ENCODE data around the gene CD2AP. TPM values are rescaled to one million over a fixed set of nuclear protein-coding genes. Genes with fewer than 3 reads are reported as not detected.

Gene CD2AP
- total and polyA plus RNA-seq, 10 donors = 7.2 to 41.9 (median 31.9) TPM

- Histone ChIP-seq H3K9me3 (no peaks in the 10 kb centered on the region), H3K27me3 (replicated peaks in 1 of 7) (no peaks in the 10 kb centered on the region), H3K36me3 (no peaks in the 10 kb centered on the region), H3K27ac (no peak overlapping the region), H3K4me1 (peaks cover 0 to 72% (median 19%) of the 10 kb centered on the region in 6 donors), H3K4me3 (no peak overlapping the region)
- DNase-seq = no peak
- intact Hi-C loops (cut with DNase I; ENCODE audit: low total_unique reads) = no loop called here
- no peak for TF ChIP-seq POLR2AphosphoS5 (IDR thresholded peaks at IDR 0.05)
- TF ChIP-seq, protein P1, sequence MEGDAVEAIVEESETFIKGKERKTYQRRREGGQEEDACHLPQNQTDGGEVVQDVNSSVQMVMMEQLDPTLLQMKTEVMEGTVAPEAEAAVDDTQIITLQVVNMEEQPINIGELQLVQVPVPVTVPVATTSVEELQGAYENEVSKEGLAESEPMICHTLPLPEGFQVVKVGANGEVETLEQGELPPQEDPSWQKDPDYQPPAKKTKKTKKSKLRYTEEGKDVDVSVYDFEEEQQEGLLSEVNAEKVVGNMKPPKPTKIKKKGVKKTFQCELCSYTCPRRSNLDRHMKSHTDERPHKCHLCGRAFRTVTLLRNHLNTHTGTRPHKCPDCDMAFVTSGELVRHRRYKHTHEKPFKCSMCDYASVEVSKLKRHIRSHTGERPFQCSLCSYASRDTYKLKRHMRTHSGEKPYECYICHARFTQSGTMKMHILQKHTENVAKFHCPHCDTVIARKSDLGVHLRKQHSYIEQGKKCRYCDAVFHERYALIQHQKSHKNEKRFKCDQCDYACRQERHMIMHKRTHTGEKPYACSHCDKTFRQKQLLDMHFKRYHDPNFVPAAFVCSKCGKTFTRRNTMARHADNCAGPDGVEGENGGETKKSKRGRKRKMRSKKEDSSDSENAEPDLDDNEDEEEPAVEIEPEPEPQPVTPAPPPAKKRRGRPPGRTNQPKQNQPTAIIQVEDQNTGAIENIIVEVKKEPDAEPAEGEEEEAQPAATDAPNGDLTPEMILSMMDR (IDR thresholded peaks at IDR 0.05 in 8 of 11, conservative IDR thresholded peaks at IDR 0.05 in 3 of 11) = no peak
- TF ChIP-seq POLR2A (IDR thresholded peaks at IDR 0.05) = no peak
- WGBS, 5 donors = 38 to 75% (median 40%) methylated on average over 2 of the region's 2 CpGs
These were observed 18.5 kb downstream of the CD2AP start for GRCh38 chr6:47495954-47496545.

DNA sequence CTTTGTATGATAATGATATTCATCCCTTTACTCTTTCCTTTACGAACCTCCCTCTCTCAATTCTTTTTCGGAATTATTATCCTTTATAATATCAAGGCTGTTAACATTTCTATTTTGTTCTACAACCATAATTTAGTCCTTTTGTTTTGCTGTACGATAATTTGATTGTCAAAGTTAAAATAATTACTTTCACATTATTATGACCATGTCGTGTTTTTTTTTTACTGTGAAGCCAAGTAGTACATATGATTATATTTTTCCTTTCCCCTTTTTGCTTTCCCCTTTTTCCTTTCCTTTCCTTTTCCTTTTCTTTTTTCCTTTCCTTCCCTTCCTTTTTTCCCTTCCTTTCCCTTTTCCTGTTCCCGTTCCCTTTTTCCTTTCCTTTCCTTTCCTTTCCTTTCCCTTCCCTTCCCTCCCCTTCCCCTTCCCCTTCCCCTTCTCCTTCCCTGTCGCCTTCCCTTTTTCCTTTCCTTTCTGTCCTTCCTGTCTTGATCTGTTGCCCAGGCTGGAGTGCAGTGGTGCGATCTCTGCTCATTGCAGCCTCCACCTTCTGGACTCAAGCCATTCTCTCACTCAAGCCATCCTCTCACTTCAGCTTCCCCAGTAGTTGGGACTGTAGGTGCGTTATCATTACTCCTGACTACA, 19.5 kb downstream of the CD2AP start:
- no peak for DNase-seq
- intact Hi-C loops (cut with DNase I; ENCODE audit: low total_unique reads) = no loop called here
- peaks cover 0 to 74% (median 19%) of the 10 kb centered on the region in 6 donors for H3K4me1 ChIP-seq
- H3K9me3 ChIP-seq = no peaks in the 10 kb centered on the region
- H3K4me3 ChIP-seq = no peak overlapping the region
- 84 to 88% (median 87%) methylated on average over 8 of the region's 8 CpGs for WGBS, 5 donors
- H3K27me3 ChIP-seq (replicated peaks in 1 of 7) = no peaks in the 10 kb centered on the region
- TF ChIP-seq, protein P1 (IDR thresholded peaks at IDR 0.05 in 8 of 11, conservative IDR thresholded peaks at IDR 0.05 in 3 of 11) = no peak
- TF ChIP-seq POLR2AphosphoS5 (IDR thresholded peaks at IDR 0.05) = no peak
- TF ChIP-seq POLR2A (IDR thresholded peaks at IDR 0.05) = no peak
- H3K36me3 ChIP-seq = no peaks in the 10 kb centered on the region
- H3K27ac ChIP-seq = no peak overlapping the region

GRCh38 chr6:47502920-47503319, 25.3 kb downstream of the CD2AP start:
- H3K4me1 ChIP-seq = peaks cover 0 to 40% (median 14%) of the 10 kb centered on the region in 6 donors
- 77 to 85% (median 81%) methylated on average over 2 of the region's 2 CpGs for WGBS, 5 donors
- H3K9me3 ChIP-seq = no peaks in the 10 kb centered on the region
- DNase-seq = no peak
- no peak overlapping the region for H3K27ac ChIP-seq
- H3K4me3 ChIP-seq = no peak overlapping the region
- H3K27me3 ChIP-seq (replicated peaks in 1 of 7) = no peaks in the 10 kb centered on the region
- H3K36me3 ChIP-seq = peaks cover 0 to 25% (median 0%) of the 10 kb centered on the region in 6 donors
- TF ChIP-seq POLR2A (IDR thresholded peaks at IDR 0.05) (no peak), POLR2AphosphoS5 (IDR thresholded peaks at IDR 0.05) (no peak)
- TF ChIP-seq, protein P1 (IDR thresholded peaks at IDR 0.05 in 8 of 11, conservative IDR thresholded peaks at IDR 0.05 in 3 of 11) = no peak
- intact Hi-C loops (cut with DNase I; ENCODE audit: low total_unique reads) = no loop called here

- no peak for TF ChIP-seq POLR2A (IDR thresholded peaks at IDR 0.05)
- TF ChIP-seq, protein P1 (IDR thresholded peaks at IDR 0.05 in 8 of 11, conservative IDR thresholded peaks at IDR 0.05 in 3 of 11) = no peak
- TF ChIP-seq POLR2AphosphoS5 (IDR thresholded peaks at IDR 0.05) = no peak
- Histone ChIP-seq H3K36me3 (peaks cover 0 to 54% (median 7%) of the 10 kb centered on the region in 6 donors), H3K27ac (no peak overlapping the region), H3K9me3 (peaks cover 3 to 29% (median 24%) of the 10 kb centered on the region in 8 donors), H3K4me1 (no peaks in the 10 kb centered on the region), H3K4me3 (no peak overlapping the region), H3K27me3 (replicated peaks in 1 of 7) (no peaks in the 10 kb centered on the region)
- WGBS, 5 donors = 96 to 100% (median 100%) methylated on average over 1 of the region's 1 CpG
- intact Hi-C loops (cut with DNase I; ENCODE audit: low total_unique reads) = no loop called here
- no peak for DNase-seq
These were observed 32.3 kb downstream of the CD2AP start for GRCh38 chr6:47509937-47510336.

Data from spleen (tissue), 11 donors.